ENCODE data around the gene STK35. TPM values are rescaled to one million over a fixed set of nuclear protein-coding genes. Genes with fewer than 3 reads are reported as not detected.

The STK35 gene
- total and polyA plus RNA-seq, 2 of the 13 experiments (the other 11 are each of a cell fraction or from before 2014, with no cell fraction given): 27.4 to 29.8 TPM

DNA sequence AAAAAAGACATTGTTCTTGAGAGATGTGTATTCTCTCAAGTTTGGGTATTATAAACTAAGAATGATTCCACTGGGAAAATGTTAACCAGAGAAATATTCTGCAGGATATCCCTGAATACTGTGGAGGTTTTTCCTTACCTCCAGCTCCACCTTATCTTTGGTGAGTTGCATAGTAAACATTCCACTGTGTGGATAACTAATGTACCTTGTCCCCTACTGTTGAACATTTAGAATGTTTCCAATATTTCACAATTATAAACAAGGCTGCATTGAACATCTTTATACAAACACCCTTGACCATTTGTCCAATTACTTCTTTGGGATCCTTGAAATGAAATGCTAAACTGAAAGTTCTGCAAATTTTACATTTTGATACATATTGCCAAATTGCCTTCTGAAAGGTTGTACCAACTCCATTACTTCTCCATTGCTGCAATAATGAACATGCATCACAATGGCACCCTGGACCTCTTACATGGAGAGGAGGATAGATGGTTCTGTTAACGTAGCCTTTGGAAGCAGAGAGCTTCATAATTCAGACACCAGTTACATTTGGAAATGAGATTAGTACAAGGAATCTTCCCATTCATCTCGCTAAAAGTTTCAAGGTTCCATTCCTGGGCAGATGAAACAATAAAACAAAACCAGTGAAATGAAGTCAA is 35.0 kb upstream of the STK35 start (continued):
- no peak for TF ChIP-seq MZF1 (CRISPR knock-in tag; IDR thresholded peaks at IDR 0.05; ENCODE audit: borderline replicate concordance)
- TF ChIP-seq RARG (CRISPR knock-in tag; IDR thresholded peaks at IDR 0.05; ENCODE audit: low read depth): 0 out of 2 replicates have a peak, but pooled peaks have one; percentile 57
- TF ChIP-seq HCFC1 (IDR thresholded peaks at IDR 0.05; ENCODE audit: low read depth, low read length): no peak
- TF ChIP-seq ZBTB26 (CRISPR knock-in tag; IDR thresholded peaks at IDR 0.05; ENCODE audit: borderline replicate concordance): no peak
- TF ChIP-seq, protein P1, sequence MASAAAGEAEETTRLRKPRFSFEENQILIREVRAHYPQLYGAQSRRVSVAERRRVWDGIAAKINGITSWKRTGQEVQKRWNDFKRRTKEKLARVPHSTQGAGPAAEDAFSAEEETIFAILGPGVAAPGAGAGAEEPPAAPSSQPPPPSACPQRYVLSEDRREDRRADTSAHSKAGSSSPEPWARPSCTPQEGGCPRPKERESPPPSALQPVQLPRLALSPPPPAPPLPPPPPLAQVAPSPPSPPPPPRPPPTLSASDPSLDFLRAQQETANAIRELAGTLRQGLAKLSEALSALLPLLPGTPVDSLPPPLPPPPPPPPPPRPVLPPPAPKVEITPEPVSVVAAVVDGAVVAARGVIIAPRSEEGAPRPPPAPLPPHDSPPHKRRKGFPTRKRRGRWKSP (CRISPR knock-in tag; IDR thresholded peaks at IDR 0.05): no peak
- no peak for TF ChIP-seq MXI1 (IDR thresholded peaks at IDR 0.05; ENCODE audit: borderline replicate concordance, low read depth, low read length)
- no peak for TF ChIP-seq ZNF75D (CRISPR knock-in tag; IDR thresholded peaks at IDR 0.05; ENCODE audit: borderline replicate concordance)
- no peak for TF ChIP-seq ZNF605 (CRISPR knock-in tag; IDR thresholded peaks at IDR 0.05)
- TF ChIP-seq, protein P2, sequence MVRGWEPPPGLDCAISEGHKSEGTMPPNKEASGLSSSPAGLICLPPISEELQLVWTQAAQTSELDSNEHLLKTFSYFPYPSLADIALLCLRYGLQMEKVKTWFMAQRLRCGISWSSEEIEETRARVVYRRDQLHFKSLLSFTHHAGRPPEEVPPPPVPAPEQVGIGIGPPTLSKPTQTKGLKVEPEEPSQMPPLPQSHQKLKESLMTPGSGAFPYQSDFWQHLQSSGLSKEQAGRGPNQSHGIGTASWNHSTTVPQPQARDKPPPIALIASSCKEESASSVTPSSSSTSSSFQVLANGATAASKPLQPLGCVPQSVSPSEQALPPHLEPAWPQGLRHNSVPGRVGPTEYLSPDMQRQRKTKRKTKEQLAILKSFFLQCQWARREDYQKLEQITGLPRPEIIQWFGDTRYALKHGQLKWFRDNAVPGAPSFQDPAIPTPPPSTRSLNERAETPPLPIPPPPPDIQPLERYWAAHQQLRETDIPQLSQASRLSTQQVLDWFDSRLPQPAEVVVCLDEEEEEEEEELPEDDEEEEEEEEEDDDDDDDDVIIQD (CRISPR knock-in tag; IDR thresholded peaks at IDR 0.05; ENCODE audit: low read depth): no peak; the same call in 1 of the 2 replicates
- TF ChIP-seq ISL2 (CRISPR knock-in tag; IDR thresholded peaks at IDR 0.05): peak; percentile 94
- TF ChIP-seq ZNF629 (CRISPR knock-in tag; conservative IDR thresholded peaks at IDR 0.05): 0 out of 2 replicates have a peak, but pooled peaks have one; percentile 41
- no peak for TF ChIP-seq HDAC6 (IDR thresholded peaks at IDR 0.05; ENCODE audit: low read depth, low read length)
- TF ChIP-seq ZEB1 (IDR thresholded peaks at IDR 0.05; ENCODE audit: insufficient replicate concordance, low read depth): peak; percentile 62
- no peak for TF ChIP-seq CBX1 (IDR thresholded peaks at IDR 0.05; ENCODE audit: low read depth)
- TF ChIP-seq KDM5A (IDR thresholded peaks at IDR 0.05; ENCODE audit: borderline replicate concordance, low read length): no peak
- no peak for TF ChIP-seq POLR2A (IDR thresholded peaks at IDR 0.05; ENCODE audit: insufficient read depth in 1 of 2, low read depth in 2 of 2, low read length in 2 of 2)
- no peak for TF ChIP-seq SMAD1 (CRISPR knock-in tag; IDR thresholded peaks at IDR 0.05; ENCODE audit: borderline replicate concordance, low read depth)
- peak; percentile 66; the same call in 1 of the 2 replicates for TF ChIP-seq ONECUT2 (CRISPR knock-in tag; IDR thresholded peaks at IDR 0.05)
- TF ChIP-seq, protein P3, sequence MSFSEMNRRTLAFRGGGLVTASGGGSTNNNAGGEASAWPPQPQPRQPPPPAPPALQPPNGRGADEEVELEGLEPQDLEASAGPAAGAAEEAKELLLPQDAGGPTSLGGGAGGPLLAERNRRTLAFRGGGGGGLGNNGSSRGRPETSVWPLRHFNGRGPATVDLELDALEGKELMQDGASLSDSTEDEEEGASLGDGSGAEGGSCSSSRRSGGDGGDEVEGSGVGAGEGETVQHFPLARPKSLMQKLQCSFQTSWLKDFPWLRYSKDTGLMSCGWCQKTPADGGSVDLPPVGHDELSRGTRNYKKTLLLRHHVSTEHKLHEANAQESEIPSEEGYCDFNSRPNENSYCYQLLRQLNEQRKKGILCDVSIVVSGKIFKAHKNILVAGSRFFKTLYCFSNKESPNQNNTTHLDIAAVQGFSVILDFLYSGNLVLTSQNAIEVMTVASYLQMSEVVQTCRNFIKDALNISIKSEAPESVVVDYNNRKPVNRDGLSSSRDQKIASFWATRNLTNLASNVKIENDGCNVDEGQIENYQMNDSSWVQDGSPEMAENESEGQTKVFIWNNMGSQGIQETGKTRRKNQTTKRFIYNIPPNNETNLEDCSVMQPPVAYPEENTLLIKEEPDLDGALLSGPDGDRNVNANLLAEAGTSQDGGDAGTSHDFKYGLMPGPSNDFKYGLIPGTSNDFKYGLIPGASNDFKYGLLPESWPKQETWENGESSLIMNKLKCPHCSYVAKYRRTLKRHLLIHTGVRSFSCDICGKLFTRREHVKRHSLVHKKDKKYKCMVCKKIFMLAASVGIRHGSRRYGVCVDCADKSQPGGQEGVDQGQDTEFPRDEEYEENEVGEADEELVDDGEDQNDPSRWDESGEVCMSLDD (CRISPR knock-in tag; IDR thresholded peaks at IDR 0.05; ENCODE audit: borderline replicate concordance): no peak
- no peak for TF ChIP-seq SAFB2 (CRISPR knock-in tag; IDR thresholded peaks at IDR 0.05; ENCODE audit: borderline replicate concordance, low read depth)
- no peak for TF ChIP-seq MYC (CRISPR knock-in tag; IDR thresholded peaks at IDR 0.05; ENCODE audit: borderline replicate concordance)
- TF ChIP-seq TAF1 (CRISPR knock-in tag; IDR thresholded peaks at IDR 0.05): 0 out of 2 replicates have a peak, but pooled peaks have one; percentile 8
- no peak for TF ChIP-seq ZNF883 (CRISPR knock-in tag; IDR thresholded peaks at IDR 0.05; ENCODE audit: not compliant biosample characterization)
- TF ChIP-seq THAP11 (CRISPR knock-in tag; IDR thresholded peaks at IDR 0.05): 0 out of 2 replicates have a peak, but pooled peaks have one; percentile 50

All from HepG2 (cell line).